HG03025 (cell line): ENCODE results near the gene TMEM132A.
"Not testable (repeated sequence)": the region's sequence is repeated elsewhere in the genome, so short reads cannot be mapped to it uniquely, and the experiment has no call there.

Experiments
- ATAC-seq: cut with Tn5 transposase; IDR thresholded peaks from one replicate; pipeline ENCODE4 v1.9.1; 2021; ENCODE audit warnings: mild to moderate bottlenecking, moderate library complexity; ENCODE audit not compliant: unreplicated experiment, low FRiP score

The TMEM132A gene

GRCh38 chr11:60902625-60903024, 21.6 kb upstream of the TMEM132A start:
- ATAC-seq = no peak

DNA sequence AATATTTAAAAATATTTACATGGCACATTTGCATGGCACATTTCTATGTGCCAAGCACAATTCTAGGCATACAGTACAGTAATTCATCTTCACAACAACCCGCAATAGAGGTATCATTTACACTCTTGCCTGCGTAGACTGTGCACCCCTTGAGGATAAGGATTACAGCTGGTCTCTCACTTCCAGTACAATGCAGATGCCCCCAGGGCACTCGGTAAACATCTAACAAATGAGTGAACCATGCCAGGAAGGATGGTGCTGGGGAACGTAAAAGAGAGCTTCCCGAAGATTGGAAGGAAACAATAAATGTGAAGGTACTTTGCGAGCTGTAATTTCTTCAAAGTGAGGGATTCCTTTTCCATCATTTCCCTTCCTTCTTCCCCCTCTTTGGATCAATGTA, 19.2 kb upstream of the TMEM132A start:
- no peak for ATAC-seq

DNA sequence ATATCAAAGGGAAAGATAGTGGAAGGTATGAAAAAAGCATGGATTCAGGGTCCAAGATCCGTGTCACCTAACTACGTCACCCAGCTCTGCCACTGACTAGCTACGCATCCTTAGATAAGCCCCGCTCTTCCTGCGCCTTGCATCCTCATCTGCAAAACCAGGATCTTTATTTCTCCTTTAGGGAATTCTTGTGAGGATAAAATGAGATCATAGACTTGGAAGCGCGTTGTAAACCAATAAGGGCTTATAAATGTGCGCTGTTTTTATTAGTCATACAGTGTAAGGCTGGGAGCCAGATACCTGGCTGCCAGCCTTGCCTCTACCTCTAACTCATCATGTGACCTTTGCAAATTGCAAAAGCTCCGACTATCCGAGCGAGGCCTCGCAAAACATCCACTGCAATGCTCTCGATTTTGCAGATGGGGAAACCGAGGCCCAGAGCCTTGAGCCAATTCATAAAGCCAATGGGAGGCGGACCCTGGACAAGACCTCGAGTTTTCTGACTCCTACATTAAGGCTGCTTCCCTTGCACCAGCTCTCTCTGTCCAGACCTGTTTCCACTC, 18.6 kb upstream of the TMEM132A start:
- no peak for ATAC-seq

GRCh38 chr11:60906132-60906972, 17.9 kb upstream of the TMEM132A start, which contains the start of gene PRPF19:
Gene PRPF19, minus strand, starts transcription at chr11:60906585. Its CDS starts 203 bp downstream, at chr11:60906382.
- ATAC-seq = peak; percentile 71

GRCh38 chr11:60908803-60909202, 15.5 kb upstream of the TMEM132A start:
- no peak for ATAC-seq

- ATAC-seq = not testable (repeated sequence)
Measured at GRCh38 chr11:60909680-60910280, 14.5 kb upstream of the TMEM132A start.

GRCh38 chr11:60910281-60910687, 14.0 kb upstream of the TMEM132A start:
- ATAC-seq = no peak

DNA sequence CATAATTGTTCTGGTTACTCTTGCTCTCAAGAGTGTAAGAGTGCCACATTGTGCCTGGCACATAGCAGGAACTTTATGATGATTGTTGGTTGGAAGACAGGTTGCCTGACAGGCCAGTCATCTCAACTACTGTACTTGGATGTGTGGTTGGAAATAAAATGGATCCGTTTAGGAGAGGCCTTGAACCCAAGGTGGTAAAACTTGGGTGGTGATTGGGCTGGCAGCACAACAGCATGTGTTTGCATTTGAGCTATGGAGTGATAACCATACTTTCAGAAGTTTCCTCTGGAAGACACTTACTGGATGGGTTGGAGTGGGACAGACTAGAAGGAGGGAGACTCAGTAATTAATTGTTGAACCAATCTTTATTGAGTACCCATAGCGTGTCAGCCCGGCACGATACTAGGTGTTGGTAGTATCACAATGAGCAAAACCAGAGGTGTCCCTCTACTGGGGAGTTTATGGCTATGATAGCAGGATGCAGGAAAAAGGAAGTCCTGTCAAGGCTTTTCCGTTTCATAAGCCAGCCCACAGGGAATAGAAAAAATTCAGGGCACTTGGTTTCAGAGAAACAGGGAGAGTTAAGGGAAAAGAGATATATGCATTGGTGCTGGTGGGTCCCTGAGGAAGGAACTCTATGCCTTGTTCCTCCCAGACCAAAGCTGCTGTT, 13.4 kb upstream of the TMEM132A start:
- no peak for ATAC-seq

DNA sequence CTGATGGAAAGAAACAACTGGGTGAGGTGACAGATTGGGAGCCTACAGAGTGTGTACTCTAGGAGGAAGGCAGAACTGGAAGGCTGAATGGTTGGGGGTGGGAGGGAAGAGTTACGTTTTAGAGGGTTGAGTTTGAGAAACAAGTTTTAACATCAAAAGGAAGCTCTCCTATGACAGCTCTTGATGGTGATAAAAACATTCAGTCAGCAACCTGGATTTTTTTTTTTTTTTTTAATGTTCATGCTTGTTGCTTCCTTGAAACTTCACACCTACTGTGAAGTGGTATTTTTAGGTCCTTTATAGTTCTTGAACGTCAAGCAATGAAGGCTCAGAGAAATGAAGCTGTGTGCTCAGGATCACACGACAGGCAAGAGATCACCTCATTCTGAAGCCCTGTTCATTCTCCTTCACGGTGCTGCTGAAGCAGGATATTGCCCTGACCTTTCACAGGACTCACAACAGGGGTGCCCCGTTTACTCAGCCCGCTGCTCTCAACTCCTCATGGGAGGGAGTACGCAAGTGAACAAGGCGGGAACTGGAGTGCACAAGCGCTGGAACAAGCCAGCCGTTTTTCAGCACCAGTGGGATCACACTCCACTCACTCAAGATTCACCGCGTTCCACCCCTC, 11.9 kb upstream of the TMEM132A start:
- ATAC-seq = no peak

GRCh38 chr11:60912851-60913528, 11.3 kb upstream of the TMEM132A start:
- no peak for ATAC-seq

GRCh38 chr11:60913793-60914632, 10.2 kb upstream of the TMEM132A start, which contains the start of gene TMEM109:
Gene TMEM109, plus strand, starts transcription at chr11:60914158. Its CDS starts 5,536 bp downstream, at chr11:60919694.
- peak; percentile 43 for ATAC-seq

- ATAC-seq = no peak
Measured at GRCh38 chr11:60914633-60915247, 9.5 kb upstream of the TMEM132A start.

- peak; percentile 36 for ATAC-seq
Measured at GRCh38 chr11:60915248-60915914, 8.9 kb upstream of the TMEM132A start.

DNA sequence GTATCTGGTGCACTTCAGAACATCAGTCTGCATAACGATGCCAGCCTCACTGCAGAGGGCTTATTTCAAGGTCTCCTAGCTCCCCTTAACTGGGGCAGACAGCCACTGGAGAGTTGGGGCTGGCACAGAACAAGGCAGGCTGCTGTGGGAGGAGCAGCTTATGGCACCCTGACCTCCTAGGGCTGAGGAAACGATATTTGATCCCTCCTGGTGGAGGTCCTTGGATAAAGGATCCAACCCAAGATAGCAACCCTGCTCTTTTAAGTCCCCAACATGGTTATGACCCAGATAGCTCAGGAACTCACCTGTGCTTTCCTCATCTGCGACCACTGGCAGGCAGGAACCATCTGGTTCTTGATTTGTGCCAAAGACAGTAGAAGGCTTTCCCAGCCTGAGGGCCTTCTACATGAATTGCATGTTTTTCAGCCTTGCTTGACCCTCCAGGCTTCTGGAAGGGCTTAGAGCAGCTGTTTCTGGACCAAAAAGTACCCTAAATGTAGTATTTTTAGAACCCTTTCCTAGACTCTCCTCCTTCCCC, 7.5 kb upstream of the TMEM132A start:
- ATAC-seq = no peak

- no peak for ATAC-seq
Measured at GRCh38 chr11:60917267-60917666, 7.0 kb upstream of the TMEM132A start.

DNA sequence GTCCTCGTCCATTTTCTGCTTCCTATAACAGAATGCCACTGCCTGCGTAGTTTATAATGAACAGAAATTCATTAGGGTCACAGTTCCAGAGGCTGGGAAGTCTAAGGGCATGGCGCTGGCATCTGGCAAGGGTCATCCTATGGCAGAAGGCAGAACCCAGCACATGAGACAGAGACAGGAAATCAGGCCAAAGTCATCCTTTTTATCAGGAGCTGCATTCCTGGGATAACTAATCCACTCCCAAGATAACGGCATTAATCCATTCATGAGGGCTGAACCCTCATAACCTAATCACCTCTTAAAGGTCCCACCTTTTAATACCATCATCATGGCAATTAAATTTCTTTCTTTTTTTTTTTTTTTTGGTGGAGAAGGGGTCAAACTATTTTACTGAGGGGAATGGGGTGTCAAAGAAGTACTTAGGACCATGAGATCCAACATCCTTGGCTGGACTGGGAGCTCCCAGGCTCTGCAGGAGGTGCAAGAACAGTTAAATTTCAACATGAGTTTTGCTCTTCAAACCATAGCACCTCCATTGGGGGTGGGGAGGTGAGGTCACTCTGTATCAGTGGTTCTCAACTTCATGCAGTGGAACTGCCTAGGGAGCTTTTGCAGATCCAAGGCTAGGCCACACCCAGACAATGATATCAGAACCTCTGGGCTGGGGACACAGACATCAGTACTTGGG, 5.9 kb upstream of the TMEM132A start:
- no peak for ATAC-seq

DNA sequence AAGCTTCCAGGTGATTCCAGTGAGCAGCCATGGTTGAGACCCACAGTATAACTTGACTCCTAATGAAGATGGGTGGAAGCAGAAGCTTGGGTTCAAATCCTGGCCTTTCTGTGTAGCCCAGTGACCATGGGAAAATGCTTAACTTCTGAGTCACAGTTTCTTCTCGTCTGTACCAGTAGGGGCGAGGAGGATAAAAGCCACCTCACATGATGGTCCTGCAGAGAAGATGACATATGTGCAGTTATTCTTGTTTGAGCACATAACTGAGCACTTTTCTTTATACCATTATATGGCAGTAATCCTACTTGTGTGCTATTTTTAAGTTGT, 5.4 kb upstream of the TMEM132A start:
- no peak for ATAC-seq
